Measurements from ENCODE around the gene SYNGR4.

DNA sequence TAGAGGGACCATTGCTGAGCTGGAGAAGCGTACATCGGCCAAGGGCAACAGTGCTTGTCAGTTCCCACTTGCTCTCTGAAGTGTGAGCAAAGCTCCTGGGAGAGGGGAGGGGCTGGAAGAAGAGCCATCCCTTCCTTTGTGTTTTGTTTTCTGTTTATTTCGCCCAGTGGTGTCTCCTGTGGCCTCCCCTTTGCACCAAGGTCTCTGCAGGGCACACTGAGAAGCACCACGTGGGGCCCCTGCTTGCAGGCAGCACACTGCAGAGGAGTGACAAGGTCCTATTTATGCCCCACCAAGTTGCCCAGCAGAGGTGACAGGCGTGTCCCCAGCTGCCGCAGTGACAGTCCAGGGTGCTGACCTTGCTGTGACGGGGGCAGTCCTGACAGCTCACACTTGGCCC, 53.3 kb downstream of the SYNGR4 start:
- TF ChIP-seq, protein P1, sequence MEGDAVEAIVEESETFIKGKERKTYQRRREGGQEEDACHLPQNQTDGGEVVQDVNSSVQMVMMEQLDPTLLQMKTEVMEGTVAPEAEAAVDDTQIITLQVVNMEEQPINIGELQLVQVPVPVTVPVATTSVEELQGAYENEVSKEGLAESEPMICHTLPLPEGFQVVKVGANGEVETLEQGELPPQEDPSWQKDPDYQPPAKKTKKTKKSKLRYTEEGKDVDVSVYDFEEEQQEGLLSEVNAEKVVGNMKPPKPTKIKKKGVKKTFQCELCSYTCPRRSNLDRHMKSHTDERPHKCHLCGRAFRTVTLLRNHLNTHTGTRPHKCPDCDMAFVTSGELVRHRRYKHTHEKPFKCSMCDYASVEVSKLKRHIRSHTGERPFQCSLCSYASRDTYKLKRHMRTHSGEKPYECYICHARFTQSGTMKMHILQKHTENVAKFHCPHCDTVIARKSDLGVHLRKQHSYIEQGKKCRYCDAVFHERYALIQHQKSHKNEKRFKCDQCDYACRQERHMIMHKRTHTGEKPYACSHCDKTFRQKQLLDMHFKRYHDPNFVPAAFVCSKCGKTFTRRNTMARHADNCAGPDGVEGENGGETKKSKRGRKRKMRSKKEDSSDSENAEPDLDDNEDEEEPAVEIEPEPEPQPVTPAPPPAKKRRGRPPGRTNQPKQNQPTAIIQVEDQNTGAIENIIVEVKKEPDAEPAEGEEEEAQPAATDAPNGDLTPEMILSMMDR (IDR thresholded peaks at IDR 0.05): no peak
- TF ChIP-seq POLR2AphosphoS5 (IDR thresholded peaks at IDR 0.05): no peak
- TF ChIP-seq POLR2A (IDR thresholded peaks at IDR 0.05): no peak
